HG03175 (cell line): ENCODE measurements around the gene KLF16.

Source experiments
- ATAC-seq: cut with Tn5 transposase; IDR thresholded peaks from one replicate; pipeline ENCODE4 v1.9.1; 2021; ENCODE audit warnings: mild to moderate bottlenecking, moderate library complexity; ENCODE audit not compliant: unreplicated experiment

Gene KLF16

GRCh38 chr19:1810439-1811160 is 52.8 kb downstream of the KLF16 start:
- ATAC-seq: no peak

- no peak for ATAC-seq
These were observed 53.7 kb downstream of the KLF16 start for GRCh38 chr19:1809678-1810077.

- no peak for ATAC-seq
These were observed 55.0 kb downstream of the KLF16 start for GRCh38 chr19:1808395-1808731.

- ATAC-seq: no peak
These were observed 55.5 kb downstream of the KLF16 start for GRCh38 chr19:1807695-1808394.

GRCh38 chr19:1807030-1807694 is 56.2 kb downstream of the KLF16 start:
- no peak for ATAC-seq

- no peak for ATAC-seq
These were observed 57.0 kb downstream of the KLF16 start for GRCh38 chr19:1806184-1807029.

GRCh38 chr19:1805401-1806183 is 57.8 kb downstream of the KLF16 start:
- no peak for ATAC-seq

GRCh38 chr19:1804858-1805257 is 58.5 kb downstream of the KLF16 start:
- no peak for ATAC-seq
